ENCODE measurements around the gene SEC14L5. TPM values are rescaled to one million over a fixed set of nuclear protein-coding genes. Genes with fewer than 3 reads are reported as not detected.

Gene SEC14L5
- total RNA-seq, 1 donor from 2014 or later, result 5.7 TPM

DNA sequence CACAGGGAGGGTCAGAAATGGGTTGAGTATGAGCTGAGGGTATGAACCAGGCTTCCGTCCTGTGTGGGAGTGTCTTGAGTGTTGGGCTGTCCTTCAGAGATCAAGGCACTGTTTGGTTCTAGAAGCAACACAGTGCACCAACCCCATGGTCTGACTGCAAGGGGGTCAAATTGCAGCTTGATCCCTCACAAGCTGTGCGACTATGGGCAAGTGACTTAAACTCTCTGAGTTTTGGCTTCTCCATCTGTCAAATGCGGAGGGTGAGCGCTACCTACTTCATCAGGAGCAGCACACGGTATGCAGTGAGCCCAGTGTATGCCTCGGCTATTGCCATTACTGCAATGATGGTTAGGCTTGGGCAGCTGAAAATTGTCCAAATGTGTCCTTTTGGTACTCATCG, 21.0 kb downstream of the SEC14L5 start:
- no peaks in the 10 kb centered on the region for H3K9me3 ChIP-seq
- no peaks in the 10 kb centered on the region for H3K4me1 ChIP-seq
- H3K27ac ChIP-seq, result no peak overlapping the region
- H3K36me3 ChIP-seq, result no peaks in the 10 kb centered on the region
- TF ChIP-seq, protein P1, sequence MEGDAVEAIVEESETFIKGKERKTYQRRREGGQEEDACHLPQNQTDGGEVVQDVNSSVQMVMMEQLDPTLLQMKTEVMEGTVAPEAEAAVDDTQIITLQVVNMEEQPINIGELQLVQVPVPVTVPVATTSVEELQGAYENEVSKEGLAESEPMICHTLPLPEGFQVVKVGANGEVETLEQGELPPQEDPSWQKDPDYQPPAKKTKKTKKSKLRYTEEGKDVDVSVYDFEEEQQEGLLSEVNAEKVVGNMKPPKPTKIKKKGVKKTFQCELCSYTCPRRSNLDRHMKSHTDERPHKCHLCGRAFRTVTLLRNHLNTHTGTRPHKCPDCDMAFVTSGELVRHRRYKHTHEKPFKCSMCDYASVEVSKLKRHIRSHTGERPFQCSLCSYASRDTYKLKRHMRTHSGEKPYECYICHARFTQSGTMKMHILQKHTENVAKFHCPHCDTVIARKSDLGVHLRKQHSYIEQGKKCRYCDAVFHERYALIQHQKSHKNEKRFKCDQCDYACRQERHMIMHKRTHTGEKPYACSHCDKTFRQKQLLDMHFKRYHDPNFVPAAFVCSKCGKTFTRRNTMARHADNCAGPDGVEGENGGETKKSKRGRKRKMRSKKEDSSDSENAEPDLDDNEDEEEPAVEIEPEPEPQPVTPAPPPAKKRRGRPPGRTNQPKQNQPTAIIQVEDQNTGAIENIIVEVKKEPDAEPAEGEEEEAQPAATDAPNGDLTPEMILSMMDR (IDR thresholded peaks at IDR 0.05), result no peak
- DNase-seq (ENCODE audit: low spot score in 2 of 2), result no peak
- intact Hi-C loops (cut with DNase I), result no loop called here
- no peaks in the 10 kb centered on the region for H3K27me3 ChIP-seq
- H3K4me3 ChIP-seq, result no peak overlapping the region

DNA sequence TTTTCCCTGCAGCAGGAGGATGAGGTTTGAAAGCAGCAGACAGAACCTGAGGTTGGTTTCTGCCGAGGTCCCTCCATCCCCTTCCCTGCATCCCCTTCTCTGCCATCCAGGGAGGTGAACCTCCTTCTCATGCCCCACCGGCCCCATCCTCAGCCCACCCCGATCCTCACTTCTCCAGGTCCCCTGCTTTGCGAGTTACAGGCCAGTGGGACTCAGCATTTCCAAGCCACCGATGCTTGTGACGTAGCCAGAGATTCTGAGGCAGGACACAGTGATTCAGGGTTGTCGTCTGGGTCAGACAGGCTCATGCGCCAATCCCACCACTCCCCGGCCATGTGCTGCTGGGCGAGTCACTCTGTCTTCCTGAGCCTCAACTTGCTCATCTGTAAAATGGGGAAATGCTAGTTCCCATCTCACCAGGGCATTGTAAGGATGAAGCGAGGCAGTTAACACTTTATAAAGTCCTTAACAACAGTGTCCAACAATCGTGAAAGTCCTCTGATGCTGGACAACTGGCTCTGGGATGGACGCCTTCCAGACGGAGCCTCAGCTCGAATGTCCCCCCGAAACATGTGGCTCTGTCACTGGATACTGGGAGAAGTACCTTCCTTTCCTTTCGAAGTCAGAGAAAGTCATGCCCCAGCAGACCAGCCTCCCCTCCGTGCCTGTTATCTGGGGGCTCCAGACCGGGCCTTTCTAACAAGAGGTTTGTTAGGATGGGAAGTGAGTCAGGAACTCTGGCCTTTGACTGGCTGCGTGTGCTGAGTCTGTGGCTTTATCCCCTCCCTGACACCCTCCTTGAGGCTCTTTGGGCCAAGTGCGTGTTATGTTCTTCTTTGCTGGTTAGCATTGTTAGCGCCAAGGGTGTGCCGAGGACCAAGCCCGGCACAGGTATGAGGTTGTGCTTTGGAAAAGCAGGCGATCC, 21.9 kb downstream of the SEC14L5 start:
- Histone ChIP-seq H3K27me3 (no peaks in the 10 kb centered on the region), H3K4me1 (no peaks in the 10 kb centered on the region), H3K4me3 (no peak overlapping the region), H3K27ac (no peak overlapping the region), H3K9me3 (no peaks in the 10 kb centered on the region), H3K36me3 (no peaks in the 10 kb centered on the region)
- DNase-seq (ENCODE audit: low spot score in 2 of 2), result no peak
- intact Hi-C loops (cut with DNase I), result no loop called here
- TF ChIP-seq, protein P1 (IDR thresholded peaks at IDR 0.05), result no peak

DNA sequence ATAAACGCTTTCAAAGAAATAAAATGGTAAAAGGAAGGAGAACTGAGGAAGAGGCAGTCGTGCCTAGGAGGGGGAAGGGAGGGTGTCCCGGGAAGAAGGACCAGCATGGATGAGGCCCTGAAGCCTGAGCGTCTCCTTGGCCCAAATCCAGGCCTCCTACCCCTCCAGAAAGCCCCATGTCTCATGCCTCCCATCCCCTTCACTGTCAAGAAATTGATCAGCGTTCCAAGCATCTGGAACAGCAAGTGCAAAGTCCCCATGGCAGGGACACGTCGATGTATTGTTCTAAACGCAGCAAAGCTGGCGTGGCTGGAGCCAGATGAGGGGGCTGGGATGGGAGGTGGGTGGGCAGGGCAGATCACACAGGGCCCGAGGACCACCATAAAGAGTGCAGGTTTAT, 22.6 kb downstream of the SEC14L5 start:
- intact Hi-C loops (cut with DNase I), result no loop called here
- TF ChIP-seq, protein P1 (IDR thresholded peaks at IDR 0.05), result no peak
- H3K4me3 ChIP-seq, result no peak overlapping the region
- no peaks in the 10 kb centered on the region for H3K9me3 ChIP-seq
- H3K36me3 ChIP-seq, result no peaks in the 10 kb centered on the region
- no peaks in the 10 kb centered on the region for H3K27me3 ChIP-seq
- no peaks in the 10 kb centered on the region for H3K4me1 ChIP-seq
- no peak for DNase-seq (ENCODE audit: low spot score in 2 of 2)
- H3K27ac ChIP-seq, result no peak overlapping the region

GRCh38 chr16:4981473-4981872, 23.3 kb downstream of the SEC14L5 start:
- H3K4me3 ChIP-seq, result no peak overlapping the region
- intact Hi-C loops (cut with DNase I), result no loop called here
- H3K27ac ChIP-seq, result no peak overlapping the region
- H3K4me1 ChIP-seq, result no peaks in the 10 kb centered on the region
- DNase-seq (ENCODE audit: low spot score in 2 of 2), result no peak
- H3K27me3 ChIP-seq, result no peaks in the 10 kb centered on the region
- no peaks in the 10 kb centered on the region for H3K9me3 ChIP-seq
- TF ChIP-seq, protein P1 (IDR thresholded peaks at IDR 0.05), result no peak
- no peaks in the 10 kb centered on the region for H3K36me3 ChIP-seq

- Histone ChIP-seq H3K4me3 (no peak overlapping the region), H3K27ac (no peak overlapping the region), H3K9me3 (no peaks in the 10 kb centered on the region), H3K4me1 (no peaks in the 10 kb centered on the region), H3K27me3 (peaks cover under 1% of the 10 kb centered on the region), H3K36me3 (no peaks in the 10 kb centered on the region)
- intact Hi-C loops (cut with DNase I), result no loop called here
- no peak for DNase-seq (ENCODE audit: low spot score in 2 of 2)
- TF ChIP-seq, protein P1 (IDR thresholded peaks at IDR 0.05), result no peak
Observed at GRCh38 chr16:4982056-4982867, 24.1 kb downstream of the SEC14L5 start.
